ENCODE measurements around the gene C10orf105. TPM values are rescaled to one million over a fixed set of nuclear protein-coding genes. Genes with fewer than 3 reads are reported as not detected.
A peak's percentile ranks its signal among the peaks of the same experiment; 100 is the strongest.

Gene C10orf105
- total RNA-seq, 2 experiments from 2014 or later, result 0.09 to 0.15 TPM

GRCh38 chr10:71737001-71737833 is 17.6 kb upstream of the C10orf105 start:
- peaks cover 42% of the 10 kb centered on the region for H3K4me1 ChIP-seq (ENCODE audit: insufficient read depth, low read length, poor library complexity, severe bottlenecking)

DNA sequence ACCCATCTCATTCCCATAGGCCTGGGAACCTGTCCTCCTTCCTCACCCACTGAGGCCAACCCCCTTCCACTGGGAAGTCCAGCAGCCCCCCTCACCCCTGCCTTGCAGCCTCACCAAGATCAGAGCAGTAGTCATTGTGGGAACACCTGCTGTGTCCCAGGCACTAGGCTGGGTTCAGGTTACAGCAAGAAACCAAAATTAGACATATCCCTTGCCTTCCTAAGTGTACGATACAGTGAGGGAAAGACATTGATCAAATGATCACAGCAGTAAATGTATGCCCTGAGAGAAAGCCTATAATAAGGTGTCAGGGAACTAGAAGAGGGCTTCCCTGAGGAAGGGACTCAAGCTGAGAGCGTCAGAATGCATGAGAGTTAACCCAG is 17.0 kb upstream of the C10orf105 start:
- no peak overlapping the region for H3K4me3 ChIP-seq (ENCODE audit: low read depth, low read length, poor library complexity, severe bottlenecking)
- no peaks in the 10 kb centered on the region for H4K20me1 ChIP-seq (ENCODE audit: insufficient read depth, low read length)
- no peak for DNase-seq (ENCODE audit: low spot score)
- POLR2A ChIA-PET, result interaction anchor here (0.7 to 1.9 kb wide), 5 partner anchors 10 to 21 kb away, joined by 3 to 5 read pairs (median 3); no protein-coding TSS in a partner anchor
- BruUV-seq (replicated peaks), result no TSS peak
- no peaks in the 10 kb centered on the region for H3K9me2 ChIP-seq (ENCODE audit: insufficient read depth, low read length)
- no peaks in the 10 kb centered on the region for H3K9me3 ChIP-seq (ENCODE audit: low read length)
- no peaks in the 10 kb centered on the region for H3K79me2 ChIP-seq (ENCODE audit: insufficient read depth, low read depth, low read length)
- H3K4me2 ChIP-seq (ENCODE audit: low read length), result peak overlapping the region; percentile 66
- peak overlapping the region; percentile 77; the same call in 1 of the 2 replicates for H2AFZ ChIP-seq (ENCODE audit: low read length)
- H3K27ac ChIP-seq (ENCODE audit: low read depth, low read length, poor library complexity, severe bottlenecking), result peak overlapping the region; percentile 42
- H3K36me3 ChIP-seq (ENCODE audit: insufficient read depth, low read length), result no peaks in the 10 kb centered on the region
- no peak for TF ChIP-seq EZH2phosphoT487 (IDR thresholded peaks at IDR 0.05; ENCODE audit: borderline replicate concordance, low read depth, low read length)
- TF ChIP-seq, protein P1, sequence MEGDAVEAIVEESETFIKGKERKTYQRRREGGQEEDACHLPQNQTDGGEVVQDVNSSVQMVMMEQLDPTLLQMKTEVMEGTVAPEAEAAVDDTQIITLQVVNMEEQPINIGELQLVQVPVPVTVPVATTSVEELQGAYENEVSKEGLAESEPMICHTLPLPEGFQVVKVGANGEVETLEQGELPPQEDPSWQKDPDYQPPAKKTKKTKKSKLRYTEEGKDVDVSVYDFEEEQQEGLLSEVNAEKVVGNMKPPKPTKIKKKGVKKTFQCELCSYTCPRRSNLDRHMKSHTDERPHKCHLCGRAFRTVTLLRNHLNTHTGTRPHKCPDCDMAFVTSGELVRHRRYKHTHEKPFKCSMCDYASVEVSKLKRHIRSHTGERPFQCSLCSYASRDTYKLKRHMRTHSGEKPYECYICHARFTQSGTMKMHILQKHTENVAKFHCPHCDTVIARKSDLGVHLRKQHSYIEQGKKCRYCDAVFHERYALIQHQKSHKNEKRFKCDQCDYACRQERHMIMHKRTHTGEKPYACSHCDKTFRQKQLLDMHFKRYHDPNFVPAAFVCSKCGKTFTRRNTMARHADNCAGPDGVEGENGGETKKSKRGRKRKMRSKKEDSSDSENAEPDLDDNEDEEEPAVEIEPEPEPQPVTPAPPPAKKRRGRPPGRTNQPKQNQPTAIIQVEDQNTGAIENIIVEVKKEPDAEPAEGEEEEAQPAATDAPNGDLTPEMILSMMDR (conservative IDR thresholded peaks at IDR 0.05; ENCODE audit: low read length), result no peak
- CTCF ChIA-PET (ENCODE audit: unreplicated experiment), result no interaction called here
- intact Hi-C loops (cut with micrococcal nuclease; ENCODE audit: unreplicated experiment), result no loop called here
- peaks cover 42% of the 10 kb centered on the region for H3K4me1 ChIP-seq (ENCODE audit: insufficient read depth, low read length, poor library complexity, severe bottlenecking)

More at GRCh38 chr10:71737001-71737833, 17.6 kb upstream of the C10orf105 start:
- Histone ChIP-seq H3K9me2 (ENCODE audit: insufficient read depth, low read length) (no peaks in the 10 kb centered on the region), H3K27ac (ENCODE audit: low read depth, low read length, poor library complexity, severe bottlenecking) (no peak overlapping the region), H3K9me3 (ENCODE audit: low read length) (no peaks in the 10 kb centered on the region), H3K79me2 (ENCODE audit: insufficient read depth, low read depth, low read length) (no peaks in the 10 kb centered on the region), H3K36me3 (ENCODE audit: insufficient read depth, low read length) (no peaks in the 10 kb centered on the region), H3K4me3 (ENCODE audit: low read depth, low read length, poor library complexity, severe bottlenecking) (no peak overlapping the region), H4K20me1 (ENCODE audit: insufficient read depth, low read length) (no peaks in the 10 kb centered on the region), H2AFZ (ENCODE audit: low read length) (no peak overlapping the region; the same call in 1 of the 2 replicates), H3K4me2 (ENCODE audit: low read length) (peak overlapping the region; percentile 4; the same call in 1 of the 2 replicates)
- intact Hi-C loops (cut with micrococcal nuclease; ENCODE audit: unreplicated experiment), result no loop called here
- ChIA-PET POLR2A (interaction anchor here (0.7 to 1.9 kb wide), 2 partner anchors 11 to 15 kb away, joined by 3 to 4 read pairs; no protein-coding TSS in a partner anchor), CTCF (ENCODE audit: unreplicated experiment) (no interaction called here)
- no peak for TF ChIP-seq EZH2phosphoT487 (IDR thresholded peaks at IDR 0.05; ENCODE audit: borderline replicate concordance, low read depth, low read length)
- TF ChIP-seq, protein P1 (conservative IDR thresholded peaks at IDR 0.05; ENCODE audit: low read length), result no peak
- DNase-seq (ENCODE audit: low spot score), result no peak
- BruUV-seq (replicated peaks), result no TSS peak

All from OCI-LY7 (cell line).